KG1 (cell line): ENCODE results near the gene ECE1.

Source experiments
- DNase-seq: peaks from one replicate; lab custom pipeline; 2025; lab: John Stamatoyannopoulos, UW

ECE1 gene

DNA sequence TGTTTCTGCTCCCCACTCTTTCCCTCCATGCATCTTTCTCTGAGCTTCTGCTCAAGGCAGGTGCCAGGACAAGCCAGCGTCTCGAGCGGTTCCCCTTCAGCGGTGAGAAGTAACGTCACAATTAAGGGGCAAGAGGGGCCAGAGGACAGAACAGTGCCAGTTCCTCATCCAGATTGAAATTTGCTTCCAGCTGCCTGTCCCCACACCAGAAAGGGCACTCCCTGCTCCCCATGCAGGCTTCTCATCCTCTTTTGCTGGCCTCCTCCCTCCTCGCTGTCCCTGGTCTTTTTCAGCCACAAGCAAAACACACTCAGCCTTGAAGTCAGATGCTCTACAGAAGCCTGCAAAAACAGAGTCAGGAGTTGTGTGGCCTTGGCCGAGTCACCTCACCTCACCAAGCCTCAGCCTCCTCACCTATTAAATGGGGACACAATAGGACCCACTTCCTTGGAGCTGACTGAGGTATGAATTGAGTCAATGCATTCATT is 35.0 kb upstream of the ECE1 start:
- no peak for DNase-seq

DNA sequence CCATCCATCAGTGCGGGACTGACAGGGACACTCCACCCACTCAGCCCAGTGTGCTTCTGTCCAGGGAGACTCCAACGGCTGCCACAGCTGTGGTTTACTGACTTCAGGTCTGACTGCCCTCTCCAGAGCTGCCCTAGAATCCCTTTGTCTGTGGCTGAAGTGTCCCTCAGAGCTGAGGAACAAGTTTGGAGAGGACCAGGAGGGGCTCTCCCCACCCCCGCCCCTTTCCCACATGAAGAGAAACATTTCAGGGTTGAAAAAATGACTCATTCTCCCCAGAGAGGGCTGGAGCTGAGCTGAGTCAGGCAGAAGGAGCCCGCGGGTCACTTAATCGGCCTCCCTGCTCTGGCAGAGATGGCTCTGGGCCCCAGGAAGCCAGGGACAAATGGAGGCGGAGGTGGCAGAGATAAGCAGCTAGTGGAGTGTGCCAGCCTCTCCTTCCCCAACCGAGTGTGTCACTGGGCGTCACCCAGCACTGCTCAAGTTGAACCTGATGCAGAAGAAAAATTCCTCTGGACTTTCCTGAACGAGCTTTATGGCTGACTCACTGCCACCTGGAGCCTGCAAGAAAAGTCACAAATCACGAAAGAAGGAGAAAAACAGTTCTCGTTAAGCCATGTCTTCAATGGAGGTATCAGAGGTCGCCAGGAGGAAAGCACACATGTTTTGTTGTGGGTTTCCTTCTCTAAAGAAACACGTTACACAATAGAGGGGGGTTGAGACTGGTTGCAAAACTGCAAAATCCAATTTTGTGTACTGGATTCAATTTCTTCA is 34.3 kb upstream of the ECE1 start:
- DNase-seq = no peak

DNA sequence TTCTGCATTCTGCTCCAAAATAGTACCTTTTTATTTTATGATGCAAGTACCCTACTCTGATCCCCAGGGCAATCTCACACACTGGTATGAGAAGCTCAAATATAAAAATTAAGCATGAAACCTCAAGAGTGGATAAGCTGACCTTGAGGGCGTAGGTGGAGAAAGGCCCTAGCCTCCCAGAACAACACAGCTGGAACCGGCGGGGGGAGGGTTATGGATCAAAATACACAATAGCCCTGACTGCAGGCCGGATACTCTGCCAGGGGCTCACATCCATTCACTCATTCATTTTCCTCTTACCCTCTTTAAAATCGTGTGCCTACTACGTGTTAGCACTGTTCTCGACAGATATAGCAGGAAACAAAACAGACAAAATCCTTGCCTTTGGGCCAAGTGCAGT is 32.8 kb upstream of the ECE1 start:
- DNase-seq = no peak

DNA sequence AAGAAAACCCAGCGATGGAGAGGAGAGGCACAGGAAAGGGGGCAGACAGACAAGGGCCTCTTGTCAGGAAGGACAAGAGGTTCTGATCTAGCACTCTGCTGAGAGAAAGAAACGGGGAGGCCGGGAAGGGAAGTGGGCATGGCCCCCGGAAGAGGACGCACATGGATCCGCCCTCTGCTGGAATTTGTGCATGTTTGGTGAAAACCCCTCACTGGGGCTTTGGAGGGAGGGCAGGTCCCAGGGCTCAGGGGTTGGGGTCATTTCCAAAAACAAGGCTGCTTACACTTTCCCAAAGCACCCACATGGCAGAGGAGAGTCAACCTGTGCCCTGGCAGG is 32.4 kb upstream of the ECE1 start:
- DNase-seq = no peak

DNA sequence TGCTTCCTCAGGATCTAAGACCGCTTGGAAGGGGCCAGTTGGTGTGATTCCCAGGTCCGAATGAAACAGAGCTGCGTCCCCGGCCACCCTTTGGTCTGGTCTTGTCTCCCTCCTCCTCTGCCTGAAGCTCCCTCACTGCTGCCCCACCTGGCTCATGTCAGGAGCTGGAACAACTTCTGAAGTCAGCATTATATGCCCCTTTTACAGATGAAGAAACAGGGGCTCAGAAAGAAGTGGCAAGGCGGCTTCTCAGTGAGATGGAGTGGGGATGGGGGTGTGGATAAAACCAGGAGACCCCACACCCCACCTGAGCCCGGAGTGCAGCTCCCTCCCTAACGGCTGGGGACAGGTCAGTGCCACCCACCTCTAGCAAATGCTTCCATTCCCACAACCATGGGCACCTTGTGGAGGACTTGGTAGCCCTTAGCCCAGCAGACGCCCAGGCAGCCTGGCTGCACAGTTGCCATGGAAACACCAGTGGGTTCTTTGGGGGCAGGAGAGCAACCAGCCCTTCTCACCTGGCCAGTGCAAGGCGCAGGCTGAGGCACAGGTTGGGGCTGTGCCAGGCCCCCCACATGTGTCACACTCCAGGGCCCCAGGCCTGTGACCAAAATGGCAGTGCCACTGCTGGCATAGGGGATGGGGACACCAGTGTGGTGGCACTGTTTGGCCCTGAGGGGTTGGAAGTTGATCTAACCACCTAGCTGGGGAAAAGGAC is 31.9 kb upstream of the ECE1 start:
- DNase-seq = no peak

DNA sequence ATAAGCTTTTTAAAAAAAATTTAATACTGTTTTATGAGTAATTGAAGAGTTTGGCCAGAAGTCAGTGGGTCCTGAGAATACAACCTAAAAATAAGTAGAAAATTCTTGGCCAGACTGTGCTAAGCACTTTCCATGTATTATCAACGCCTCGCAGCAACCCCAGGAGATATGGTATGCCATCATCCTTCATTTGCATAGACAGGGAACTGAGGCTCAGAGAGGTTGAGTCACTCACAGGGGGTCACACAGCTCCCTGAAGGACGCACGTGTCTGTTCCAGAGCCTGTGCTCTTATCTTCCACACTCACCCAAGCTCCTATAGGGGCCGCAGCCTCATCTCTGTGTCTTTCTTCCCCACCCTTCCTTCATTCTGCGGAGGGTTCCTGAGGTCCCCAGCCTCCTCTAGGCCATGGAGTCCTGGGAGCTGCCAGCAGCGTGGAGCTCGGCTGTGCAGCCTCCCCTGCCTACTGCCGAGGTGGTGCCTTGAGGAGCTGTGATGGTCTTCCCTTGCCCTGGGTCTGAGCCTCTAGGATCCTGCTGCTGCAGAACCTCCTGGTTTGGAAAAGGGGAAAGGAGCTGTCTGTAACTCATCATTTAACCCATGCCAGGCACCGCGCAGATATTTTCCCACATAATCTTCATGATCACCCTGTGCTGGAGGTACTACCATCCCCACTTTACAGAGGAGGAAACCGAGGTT is 30.3 kb upstream of the ECE1 start:
- no peak for DNase-seq

DNA sequence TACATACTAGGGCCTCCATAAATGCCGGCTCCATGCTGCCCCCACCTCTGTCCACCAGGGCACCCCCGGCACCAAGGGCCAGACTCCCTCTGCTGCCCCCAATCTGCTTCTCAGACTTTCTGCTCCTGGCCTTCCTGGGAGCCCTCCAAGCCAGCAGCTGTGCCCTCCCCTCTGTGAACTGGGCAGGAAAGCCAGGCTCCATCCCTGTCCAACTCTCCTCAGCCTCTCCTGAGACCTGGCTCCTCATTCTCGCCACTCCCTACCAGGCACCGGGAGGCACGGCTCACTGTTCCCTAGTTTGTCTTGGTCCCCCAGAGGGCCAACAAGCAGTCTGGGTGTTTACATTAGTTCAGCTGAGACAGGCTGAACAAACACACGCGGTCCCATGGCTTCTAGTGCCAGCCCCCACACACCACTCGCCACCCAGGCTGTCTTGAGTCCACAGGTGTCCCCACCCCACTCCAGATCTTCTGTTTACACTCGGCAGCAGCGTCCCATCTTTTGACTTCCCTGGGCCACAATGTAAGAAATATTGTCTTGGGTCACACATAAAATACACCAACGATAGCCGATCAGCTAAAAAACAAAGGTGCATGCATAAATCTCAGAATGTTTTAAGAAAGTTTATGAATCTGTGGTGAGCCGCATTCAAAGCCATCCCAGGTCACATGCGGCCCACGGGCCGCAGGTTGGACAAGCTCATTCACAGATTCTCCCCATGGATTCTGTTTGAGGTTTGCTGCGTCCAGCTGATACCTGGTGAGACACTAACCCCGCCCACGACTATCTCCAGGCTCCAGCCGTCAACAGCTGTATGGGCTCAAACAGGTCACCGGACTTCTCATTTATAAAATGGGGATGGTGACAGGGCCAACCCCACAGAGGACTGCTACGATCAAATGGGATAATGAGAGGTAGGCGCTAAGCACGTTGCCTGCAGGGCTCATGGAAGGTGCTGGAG is 29.5 kb upstream of the ECE1 start:
- DNase-seq = no peak

DNA sequence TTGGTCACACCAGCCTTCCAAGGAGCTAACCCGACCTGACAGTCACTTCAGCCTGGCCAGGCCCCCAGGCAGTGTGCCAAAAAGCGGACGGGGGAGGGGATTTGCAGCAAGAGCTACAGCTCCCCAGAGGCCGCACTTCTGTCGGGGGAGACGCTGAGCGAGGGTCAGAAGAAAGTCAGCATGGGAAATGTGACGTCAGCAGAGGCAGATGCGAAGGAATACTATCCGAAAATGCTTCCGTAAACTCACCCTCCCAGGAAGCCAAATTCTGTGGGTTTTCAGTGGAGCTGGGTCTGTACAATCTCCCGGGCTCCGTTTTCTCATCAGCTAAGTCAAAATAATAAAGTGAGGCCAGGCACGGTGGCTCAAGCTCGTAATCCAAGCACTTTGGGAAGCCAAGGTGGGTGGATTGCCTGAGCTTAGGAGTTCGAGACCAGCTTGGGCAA is 28.5 kb upstream of the ECE1 start:
- no peak for DNase-seq

DNA sequence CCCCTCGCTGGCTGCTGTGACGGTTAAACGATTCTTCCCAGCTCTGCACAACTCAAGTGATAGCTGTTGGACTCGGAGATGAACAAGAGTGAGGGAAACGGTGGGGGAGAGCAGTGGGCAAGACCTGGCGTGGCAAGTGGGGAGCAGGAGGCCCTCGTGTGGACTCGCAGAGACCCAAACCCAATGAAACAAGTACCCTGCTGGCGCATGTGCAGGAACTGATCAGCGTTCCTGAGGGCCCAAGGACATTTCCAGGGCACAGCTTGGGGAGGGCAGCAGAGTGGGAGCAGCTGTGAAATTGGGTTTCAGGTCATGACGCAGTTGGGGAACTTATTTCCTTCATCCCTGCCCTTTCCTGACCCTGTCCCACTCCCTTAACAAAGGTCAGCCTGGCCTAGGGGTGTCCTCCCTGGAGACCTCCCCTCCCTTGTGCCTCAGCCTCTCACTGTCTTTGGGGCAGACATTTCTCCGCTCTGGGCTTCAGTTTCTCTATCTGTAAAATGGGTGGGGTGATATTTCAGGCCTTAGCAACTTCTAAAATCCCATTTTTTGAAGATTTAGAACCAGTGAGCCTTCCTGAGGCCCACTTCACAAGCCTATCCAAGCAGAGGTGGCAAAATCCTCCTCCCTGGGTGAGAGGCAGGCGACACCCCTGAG is 27.9 kb upstream of the ECE1 start:
- DNase-seq = no peak

DNA sequence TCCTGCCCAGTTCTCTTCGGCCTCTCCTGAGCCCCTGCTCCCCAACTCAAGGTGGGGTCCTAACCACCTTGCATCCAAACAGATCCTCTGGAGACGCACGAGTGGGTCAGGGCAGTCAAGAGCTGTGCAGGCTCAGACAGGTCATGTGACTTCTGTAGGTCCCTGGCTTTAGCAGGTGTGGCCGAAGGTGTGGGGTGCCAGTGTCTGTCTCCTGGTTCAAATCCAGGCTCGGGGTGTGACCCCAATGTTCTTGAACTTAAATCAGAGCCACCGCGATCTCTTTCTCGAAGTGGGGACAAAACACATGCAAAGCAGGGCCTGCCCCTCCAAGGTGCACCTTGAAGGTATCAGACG is 27.4 kb upstream of the ECE1 start:
- no peak for DNase-seq

DNA sequence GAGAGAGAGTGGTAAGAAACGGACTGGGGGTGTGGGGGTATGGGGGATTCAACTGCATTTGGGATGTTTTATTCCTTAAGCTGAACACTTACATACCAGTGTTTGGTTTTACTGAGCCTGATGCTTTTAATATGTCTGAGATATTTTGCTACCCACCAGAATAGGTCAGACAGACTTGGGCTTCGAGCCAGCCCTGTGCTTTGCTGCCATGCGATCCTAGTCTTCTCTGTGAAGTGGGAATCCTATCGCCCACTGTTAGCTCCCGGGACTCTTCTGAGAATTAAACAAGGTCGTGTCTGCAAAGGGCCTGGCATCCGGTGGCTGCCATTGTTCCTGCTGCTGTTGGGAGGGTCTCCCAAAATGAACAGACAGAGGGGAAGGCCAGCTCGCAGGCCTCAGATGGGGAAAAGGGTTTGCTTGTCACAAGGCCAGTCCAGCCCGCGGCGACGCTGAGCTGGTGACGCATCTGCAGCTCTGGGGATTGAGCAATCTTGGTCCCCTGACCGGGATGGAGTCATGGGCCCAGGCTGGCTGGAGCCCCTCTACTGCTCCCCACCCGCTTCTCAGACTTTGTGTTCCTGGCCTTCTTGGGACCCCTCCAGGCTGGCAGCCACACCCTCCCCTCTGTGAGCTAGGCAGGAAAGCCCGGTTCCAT is 26.9 kb upstream of the ECE1 start:
- no peak for DNase-seq

DNA sequence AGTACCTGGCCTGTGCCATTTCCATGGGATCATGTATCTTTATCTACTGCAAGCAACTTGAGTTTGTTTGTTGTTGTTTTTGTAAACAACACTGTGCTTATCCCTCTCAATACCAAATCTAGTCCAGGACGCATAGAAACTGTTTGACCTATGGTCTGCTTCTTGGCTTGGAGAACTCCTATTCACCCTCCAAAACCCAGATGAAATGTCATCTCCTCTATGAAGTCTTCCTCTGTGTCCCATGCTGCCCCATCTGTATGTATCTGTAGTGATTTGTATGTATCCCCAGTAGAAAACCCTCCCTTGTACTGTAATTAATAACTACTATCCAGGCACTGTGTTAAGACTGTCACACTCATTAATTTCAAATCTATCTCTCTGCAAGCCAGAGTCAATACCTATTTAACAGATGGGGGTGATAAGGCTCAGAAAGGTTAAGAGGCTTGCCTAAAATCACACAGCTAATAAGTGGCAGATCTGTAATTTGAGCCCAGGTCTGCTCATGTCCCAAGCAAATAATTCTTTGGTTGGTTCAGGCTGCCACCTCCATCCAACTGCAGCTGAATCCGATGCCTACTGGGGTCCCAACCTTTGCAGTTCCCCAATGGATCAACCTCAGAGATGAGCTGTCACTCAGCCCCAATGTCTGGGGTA is 24.6 kb upstream of the ECE1 start:
- DNase-seq = no peak

DNA sequence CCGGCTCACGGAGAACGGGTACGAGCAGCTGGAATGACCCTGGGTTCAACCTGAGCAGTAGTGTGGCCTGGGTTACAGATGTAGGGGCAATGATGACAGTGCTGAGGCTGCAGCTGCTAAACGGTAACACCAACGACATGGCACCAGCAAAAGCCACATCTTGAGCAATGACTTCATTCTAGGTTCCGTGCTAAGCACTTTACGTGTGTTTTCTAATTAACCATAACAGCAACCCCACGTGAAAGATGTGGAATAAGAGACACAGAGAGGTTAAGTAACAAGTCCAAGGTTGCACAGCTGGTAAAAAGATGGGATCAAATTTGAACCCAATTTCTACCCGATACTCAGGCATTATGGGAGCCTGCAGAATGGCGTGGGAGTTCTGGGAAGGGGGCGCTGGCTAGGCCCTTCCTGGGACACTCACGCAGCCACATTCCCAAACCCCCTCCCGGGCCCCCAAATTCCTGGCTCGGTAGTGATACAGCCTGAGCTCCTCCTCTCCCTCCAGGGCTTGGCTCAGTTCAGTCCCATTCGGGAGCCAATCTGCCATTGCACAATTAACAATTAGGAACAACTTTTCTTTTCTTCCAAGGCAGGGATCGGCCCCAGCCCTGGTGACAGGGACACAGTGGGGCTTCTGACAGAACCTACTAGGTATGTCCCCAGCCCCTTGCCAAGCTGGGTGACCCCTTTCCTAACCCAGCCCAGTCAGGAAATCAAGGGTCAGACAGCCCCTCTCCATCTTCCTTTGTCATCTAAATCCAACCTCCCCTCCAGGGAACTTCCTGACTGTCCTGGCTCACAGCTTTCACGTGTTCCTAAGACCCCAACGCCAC is 23.8 kb upstream of the ECE1 start:
- no peak for DNase-seq

DNA sequence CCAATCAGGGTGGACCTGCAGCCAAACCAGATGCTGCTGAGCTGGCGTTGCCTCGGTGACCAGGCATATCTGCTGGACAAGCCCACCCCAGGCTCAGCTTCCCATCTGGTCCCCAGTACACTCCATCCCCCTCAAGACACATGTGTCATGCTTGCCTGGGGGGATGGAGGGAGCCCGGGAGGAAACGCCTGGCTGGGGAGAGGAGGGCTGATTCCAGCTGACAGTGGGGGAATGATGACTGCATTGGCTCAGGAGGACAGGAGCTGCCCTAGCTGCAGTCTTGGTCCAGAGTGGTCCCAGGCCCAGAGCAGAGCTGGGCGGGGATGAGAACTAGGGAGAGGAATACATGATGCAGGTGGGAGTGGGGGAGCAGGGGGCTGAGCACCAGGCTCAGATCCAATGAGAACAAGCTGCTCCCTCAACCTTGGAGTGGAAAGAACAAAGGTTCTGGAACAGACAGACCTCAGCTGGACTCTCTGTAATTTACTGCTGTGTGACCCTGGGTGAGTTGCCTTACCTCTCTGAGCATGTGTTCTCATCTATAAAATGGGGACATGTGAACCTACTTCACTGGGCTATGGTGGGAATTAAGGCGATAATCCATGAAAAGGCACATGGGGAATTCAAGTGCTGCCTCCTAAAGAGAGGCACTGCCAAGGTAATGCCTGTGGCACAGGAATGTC is 23.1 kb upstream of the ECE1 start:
- no peak for DNase-seq

DNA sequence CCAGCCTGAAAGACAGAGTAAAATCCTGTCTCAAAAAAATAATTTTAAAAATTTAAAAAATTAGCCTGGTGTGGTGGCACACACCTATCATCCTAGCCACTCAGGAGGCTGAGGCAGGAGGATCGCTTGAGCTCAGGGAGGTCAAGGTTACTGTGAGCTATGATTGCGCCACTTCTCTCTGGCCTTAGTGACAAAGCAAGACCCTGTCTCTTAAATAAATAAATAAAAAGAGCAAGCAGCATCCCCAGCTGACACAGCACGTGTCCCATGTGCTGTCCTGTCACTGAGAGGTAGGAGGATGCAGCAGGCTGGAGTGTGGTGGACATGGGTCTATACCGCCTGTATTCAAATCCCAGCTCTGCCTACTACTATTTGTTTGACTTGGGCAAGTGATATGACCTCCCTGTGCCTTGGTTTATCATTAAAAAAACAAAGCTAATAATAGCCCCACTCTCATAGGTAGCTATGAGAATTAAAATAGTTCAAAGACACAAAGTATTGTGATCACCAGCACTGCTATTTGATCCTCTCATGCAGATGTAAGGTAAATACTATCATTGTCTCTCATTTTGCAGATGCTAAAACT is 22.2 kb upstream of the ECE1 start:
- no peak for DNase-seq

DNA sequence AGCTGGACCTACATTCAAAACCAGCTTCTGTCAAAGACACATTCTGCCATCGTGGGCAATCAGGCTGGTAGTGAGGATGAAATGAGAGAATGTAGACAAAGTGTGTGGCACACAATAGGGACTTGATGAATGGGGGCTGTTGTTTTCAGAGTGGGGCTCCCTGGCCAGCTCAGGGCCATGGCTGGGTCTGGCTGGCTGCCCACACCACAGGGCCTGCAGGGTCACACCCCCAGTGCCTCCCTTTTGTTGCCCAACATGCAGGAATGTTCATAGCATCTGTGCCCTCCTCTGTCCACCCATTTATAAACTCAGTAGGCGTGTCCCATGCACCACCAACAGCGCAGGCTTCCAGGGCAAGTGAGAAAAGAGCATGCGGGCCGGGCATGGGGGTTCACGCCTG is 20.8 kb upstream of the ECE1 start:
- no peak for DNase-seq

DNA sequence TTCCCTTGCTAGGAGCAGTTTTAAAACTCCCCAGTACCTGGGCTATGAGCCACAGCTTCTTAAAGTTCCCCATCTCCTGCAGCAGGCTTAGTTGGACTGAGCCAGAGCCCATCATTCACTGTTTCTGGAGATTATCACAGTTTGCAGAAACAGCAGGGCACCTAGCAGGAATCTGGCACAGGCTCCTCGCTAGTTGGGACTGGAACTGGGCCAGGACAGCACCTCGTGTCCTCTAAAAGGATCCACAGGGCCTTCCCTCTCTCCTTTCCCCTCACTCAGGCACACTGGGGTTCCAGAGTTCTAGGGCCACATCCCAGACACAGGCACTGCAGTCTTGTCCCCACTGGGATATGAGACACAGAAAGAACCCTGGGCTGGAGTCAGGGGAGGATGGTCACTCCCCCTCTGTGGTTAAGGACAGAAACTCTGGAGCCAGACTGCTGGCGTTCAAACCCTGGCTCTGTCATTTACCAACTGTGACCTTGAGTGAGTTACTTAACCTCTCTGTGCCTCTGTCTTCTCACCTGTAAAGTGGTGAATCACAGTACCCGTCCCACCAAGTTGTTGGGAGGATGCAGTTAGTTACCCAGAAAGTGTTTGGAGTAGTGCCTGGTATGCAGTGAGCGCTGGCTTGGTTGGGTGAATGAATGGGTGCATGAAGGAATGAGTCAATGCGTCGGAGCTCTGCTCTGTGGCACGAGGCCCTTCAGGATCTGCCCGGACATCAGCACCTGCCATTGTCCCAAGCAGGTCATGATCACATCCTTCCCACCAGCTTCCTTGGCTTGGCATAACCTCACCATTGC is 18.8 kb upstream of the ECE1 start:
- no peak for DNase-seq

DNA sequence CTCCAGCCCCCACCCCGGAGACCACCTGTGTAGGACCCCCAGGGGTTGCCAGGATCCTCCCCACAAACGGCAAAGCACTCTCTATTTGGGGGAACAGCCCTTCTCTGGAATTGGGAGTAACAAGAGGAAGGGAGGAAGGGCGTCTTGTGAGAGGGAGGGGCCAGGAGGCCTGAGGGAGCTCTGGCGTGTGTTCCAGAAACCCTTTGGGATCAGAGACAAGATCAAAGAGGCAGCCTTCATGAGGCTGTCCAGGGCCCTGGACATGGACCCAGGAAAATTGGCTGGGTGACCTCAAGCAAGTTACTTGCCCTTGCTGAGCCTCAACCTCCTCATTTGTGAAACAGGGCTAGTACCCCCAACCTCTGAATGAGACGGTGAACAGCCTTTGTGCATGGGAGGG is 18.1 kb upstream of the ECE1 start:
- DNase-seq = no peak
